Sigmoid colon (tissue), 7 donors: ENCODE measurements around the gene ATXN7L2. TPM values are rescaled to one million over a fixed set of nuclear protein-coding genes. Genes with fewer than 3 reads are reported as not detected.
"Not testable (repeated sequence)": the region's sequence is repeated elsewhere in the genome, so short reads cannot be mapped to it uniquely, and the experiment has no call there.

Experiments
- DNase-seq: peaks from one replicate; pipeline ENCODE4 v3.0.0-alpha.2; 2019
- H3K27ac ChIP-seq, 4 donors: fragments of 200-600 bp; sonication (generic); one replicate each; pipeline ENCODE4 v1.5.1; 2016 to 2019; ENCODE audit warnings: mild to moderate bottlenecking in 1 of 4
- H3K27me3 ChIP-seq, 3 donors: fragments of 200-600 bp; sonication (generic); one replicate each; pipeline ENCODE4 v1.5.1; 2019; ENCODE audit warnings: mild to moderate bottlenecking in 1 of 3
- H3K36me3 ChIP-seq, 4 donors: fragments of 200-600 bp; sonication (generic); one replicate each; pipeline ENCODE4 v1.5.1; 2016 to 2019
- H3K4me1 ChIP-seq, 4 donors: fragments of 200-600 bp; sonication (generic); one replicate each; pipeline ENCODE4 v1.5.1; 2017 to 2019
- H3K4me3 ChIP-seq, 4 donors: fragments of 200-600 bp; sonication (generic); one replicate each; pipeline ENCODE4 v1.5.1; 2017 to 2019; ENCODE audit warnings: mild to moderate bottlenecking in 2 of 4, moderate library complexity in 1 of 4
- H3K9me3 ChIP-seq, 4 donors: fragments of 200-600 bp in 3 of 4; sonication (generic) in 3 of 4; one replicate each; pipeline versions ENCODE4 v1.5.1 to v1.6.1; 2013 to 2019
- EP300 ChIP-seq, 4 donors: sonication (generic); formaldehyde crosslinking; IDR thresholded peaks; one replicate each; pipeline ENCODE4 v1.6.1; 2017; ENCODE audit warnings: antibody characterized with exemption in 4 of 4
- POLR2A ChIP-seq, 2 donors: fragments of 450-650 bp; IDR thresholded peaks; one replicate each; pipeline ENCODE4 v1.6.1; 2016; ENCODE audit warnings: antibody characterized with exemption in 2 of 2, mild to moderate bottlenecking in 2 of 2, moderate library complexity in 2 of 2
- POLR2AphosphoS5 ChIP-seq, 4 donors: sonication (generic); formaldehyde crosslinking; IDR thresholded peaks; one replicate each; pipeline ENCODE4 v1.6.1; 2017; ENCODE audit warnings: antibody characterized with exemption in 4 of 4
- WGBS, 2 donors: extraction: QIAGEN DNeasy Blood & Tissue Kit; methylation state at CpG; one replicate each; pipeline ENCODE4 v1.1.7; 2013; 5-methylcytosine and 5-hydroxymethylcytosine counted together
- intact Hi-C: fragments of 100-400 bp; cut with DNase I; formaldehyde crosslinking; loops from one replicate; pipeline ENCODE4 v1.15.1; 2023
- polyA plus RNA-seq, 3 donors: library from polyadenylated mRNA; stranded (reverse); fragments of 200-250 nt; gene quantifications; one replicate each; pipeline ENCODE4 v1.2.3, GENCODE V29; 2013
- total RNA-seq, 4 donors: library from RNA; depleted of rRNA; stranded (reverse); fragments of >200 nt; gene quantifications; one replicate each; pipeline ENCODE4 v1.1.0, GENCODE V29; 2016
- TF ChIP-seq, protein P1 (sequence below), 4 experiments: fragments of 450-650 bp in 3 of 4; fragments of 200-600 bp in 1 of 4; IDR thresholded peaks; one replicate each; pipeline ENCODE4 v1.5.1; 2016 to 2019; ENCODE audit warnings: antibody characterized with exemption in 4 of 4, mild to moderate bottlenecking in 3 of 4, moderate library complexity in 2 of 4
- donor health status: healthy with polysubstance abuse.
- donor health status: Bipolar disorder and iron deficiency.
- donor health status: healthy.

ATXN7L2 gene
- total and polyA plus RNA-seq, 7 donors, result 1.8 to 12.2 (median 2.5) TPM

GRCh38 chr1:109443476-109443875 lies 40.2 kb upstream of the ATXN7L2 start:
- Histone ChIP-seq H3K27me3 (no peaks in the 10 kb centered on the region), H3K4me3 (no peak overlapping the region), H3K36me3 (no peaks in the 10 kb centered on the region), H3K4me1 (no peaks in the 10 kb centered on the region), H3K27ac (no peak overlapping the region), H3K9me3 (no peaks in the 10 kb centered on the region)
- TF ChIP-seq, protein P1, sequence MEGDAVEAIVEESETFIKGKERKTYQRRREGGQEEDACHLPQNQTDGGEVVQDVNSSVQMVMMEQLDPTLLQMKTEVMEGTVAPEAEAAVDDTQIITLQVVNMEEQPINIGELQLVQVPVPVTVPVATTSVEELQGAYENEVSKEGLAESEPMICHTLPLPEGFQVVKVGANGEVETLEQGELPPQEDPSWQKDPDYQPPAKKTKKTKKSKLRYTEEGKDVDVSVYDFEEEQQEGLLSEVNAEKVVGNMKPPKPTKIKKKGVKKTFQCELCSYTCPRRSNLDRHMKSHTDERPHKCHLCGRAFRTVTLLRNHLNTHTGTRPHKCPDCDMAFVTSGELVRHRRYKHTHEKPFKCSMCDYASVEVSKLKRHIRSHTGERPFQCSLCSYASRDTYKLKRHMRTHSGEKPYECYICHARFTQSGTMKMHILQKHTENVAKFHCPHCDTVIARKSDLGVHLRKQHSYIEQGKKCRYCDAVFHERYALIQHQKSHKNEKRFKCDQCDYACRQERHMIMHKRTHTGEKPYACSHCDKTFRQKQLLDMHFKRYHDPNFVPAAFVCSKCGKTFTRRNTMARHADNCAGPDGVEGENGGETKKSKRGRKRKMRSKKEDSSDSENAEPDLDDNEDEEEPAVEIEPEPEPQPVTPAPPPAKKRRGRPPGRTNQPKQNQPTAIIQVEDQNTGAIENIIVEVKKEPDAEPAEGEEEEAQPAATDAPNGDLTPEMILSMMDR (IDR thresholded peaks at IDR 0.05), result no peak
- TF ChIP-seq POLR2AphosphoS5 (IDR thresholded peaks at IDR 0.05), result no peak
- TF ChIP-seq EP300 (IDR thresholded peaks at IDR 0.05), result no peak
- TF ChIP-seq POLR2A (IDR thresholded peaks at IDR 0.05), result no peak
- WGBS, 2 donors, result 76 to 81% methylated on average over 2 of the region's 2 CpGs
- intact Hi-C loops, result no loop called here
- no peak for DNase-seq

GRCh38 chr1:109444346-109444745 lies 39.4 kb upstream of the ATXN7L2 start:
- TF ChIP-seq POLR2A (IDR thresholded peaks at IDR 0.05), result no peak
- 90 to 93% methylated on average over 1 of the region's 1 CpG for WGBS, 2 donors
- no peaks in the 10 kb centered on the region for H3K9me3 ChIP-seq
- no peak for DNase-seq
- no peak overlapping the region for H3K27ac ChIP-seq
- H3K36me3 ChIP-seq, result no peaks in the 10 kb centered on the region
- H3K4me3 ChIP-seq, result no peak overlapping the region
- H3K4me1 ChIP-seq, result no peaks in the 10 kb centered on the region
- H3K27me3 ChIP-seq, result no peaks in the 10 kb centered on the region
- intact Hi-C loops, result no loop called here

DNA sequence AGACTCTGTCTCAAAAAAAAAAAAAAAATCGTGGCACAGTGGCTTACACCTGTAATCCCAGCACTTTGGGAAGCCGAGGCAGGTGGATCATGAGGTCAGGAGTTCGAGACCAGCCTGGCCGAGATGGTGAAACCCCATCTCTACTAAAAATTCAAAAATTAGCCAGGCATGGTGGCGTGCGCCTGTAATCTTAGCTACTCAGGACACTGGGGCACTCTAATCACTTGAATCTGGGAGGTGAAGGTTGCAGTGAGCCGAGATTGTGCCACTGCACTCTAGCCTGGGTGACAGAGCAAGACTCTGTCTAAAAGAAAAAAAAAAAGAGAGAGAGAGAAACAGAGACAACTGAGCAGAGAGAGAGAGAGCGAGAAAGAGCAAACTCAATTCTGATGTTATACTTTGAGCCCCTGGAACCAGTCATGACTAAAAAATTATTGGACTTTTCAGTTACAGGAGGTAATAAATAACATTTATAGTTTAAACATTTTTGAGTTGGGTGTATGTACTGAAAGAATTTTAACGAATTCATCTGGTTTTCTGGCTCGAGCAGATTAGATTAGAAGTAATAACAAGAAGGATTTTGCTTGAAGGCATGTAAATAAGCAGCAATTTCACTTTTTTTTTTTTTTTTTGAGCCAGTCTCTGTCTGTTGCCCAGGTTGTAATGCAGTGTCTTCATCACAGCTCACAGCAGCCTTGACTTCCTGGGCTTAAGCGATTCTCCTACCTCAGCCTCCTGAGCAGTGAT lies 37.6 kb upstream of the ATXN7L2 start:
- intact Hi-C loops, H3K27me3 ChIP-seq, H3K9me3 ChIP-seq, H3K4me1 ChIP-seq, H3K36me3 ChIP-seq, DNase-seq, H3K27ac ChIP-seq, H3K4me3 ChIP-seq: not testable (repeated sequence)
- 65 to 67% methylated on average over 11 of the region's 11 CpGs for WGBS, 2 donors

- TF ChIP-seq, protein P1 (IDR thresholded peaks at IDR 0.05), result no peak
- no peak for TF ChIP-seq POLR2AphosphoS5 (IDR thresholded peaks at IDR 0.05)
- TF ChIP-seq POLR2A (IDR thresholded peaks at IDR 0.05), result no peak
- no peak for TF ChIP-seq EP300 (IDR thresholded peaks at IDR 0.05)
- WGBS, 2 donors, result 60 to 61% methylated on average over 4 of the region's 4 CpGs
Measured at GRCh38 chr1:109447524-109447923, 36.2 kb upstream of the ATXN7L2 start.

GRCh38 chr1:109454497-109455133 lies 29.1 kb upstream of the ATXN7L2 start:
- H3K27me3 ChIP-seq, result no peaks in the 10 kb centered on the region
- H3K9me3 ChIP-seq, result peaks cover 0 to 3% (median 0%) of the 10 kb centered on the region in 4 donors
- H3K4me3 ChIP-seq, result no peak overlapping the region
- DNase-seq, result no peak
- no peaks in the 10 kb centered on the region for H3K36me3 ChIP-seq
- intact Hi-C loops, result no loop called here
- H3K4me1 ChIP-seq, result no peaks in the 10 kb centered on the region
- WGBS, 2 donors, result 91 to 94% methylated on average over 1 of the region's 1 CpG
- no peak overlapping the region for H3K27ac ChIP-seq
- TF ChIP-seq POLR2A (IDR thresholded peaks at IDR 0.05) (no peak), EP300 (IDR thresholded peaks at IDR 0.05) (no peak), POLR2AphosphoS5 (IDR thresholded peaks at IDR 0.05) (no peak)
- TF ChIP-seq, protein P1 (IDR thresholded peaks at IDR 0.05), result no peak

More at GRCh38 chr1:109447524-109447923, 36.2 kb upstream of the ATXN7L2 start:
- no peaks in the 10 kb centered on the region for H3K27me3 ChIP-seq
- no peaks in the 10 kb centered on the region for H3K9me3 ChIP-seq
- H3K4me3 ChIP-seq, result no peak overlapping the region
- H3K27ac ChIP-seq, result no peak overlapping the region
- no peaks in the 10 kb centered on the region for H3K36me3 ChIP-seq
- intact Hi-C loops, result no loop called here
- DNase-seq, result no peak
- no peaks in the 10 kb centered on the region for H3K4me1 ChIP-seq
